Non-pigmented ciliary epithelial cell (primary cell): ENCODE data around the gene FOXJ1.

Source experiments
- DNase-seq: peaks from one replicate; pipeline ENCODE4 v3.0.0-alpha.2; 2010; ENCODE audit warnings: low read depth

The FOXJ1 gene

GRCh38 chr17:76091526-76092286 lies 49.3 kb downstream of the FOXJ1 start:
- no peak for DNase-seq

- DNase-seq = no peak
Observed at GRCh38 chr17:76090517-76091129, 50.4 kb downstream of the FOXJ1 start.

- DNase-seq = no peak
Observed at GRCh38 chr17:76089680-76090516, 51.1 kb downstream of the FOXJ1 start.

GRCh38 chr17:76088868-76089576 lies 52.0 kb downstream of the FOXJ1 start:
- no peak for DNase-seq

- DNase-seq = no peak
Observed at GRCh38 chr17:76088041-76088867, 52.8 kb downstream of the FOXJ1 start.

GRCh38 chr17:76087531-76087930 lies 53.5 kb downstream of the FOXJ1 start:
- no peak for DNase-seq

GRCh38 chr17:76086384-76086783 lies 54.7 kb downstream of the FOXJ1 start:
- no peak for DNase-seq
